Frontal cortex (tissue), 4 donors: ENCODE measurements around the gene NFKBIL1. TPM values are rescaled to one million over a fixed set of nuclear protein-coding genes. Genes with fewer than 3 reads are reported as not detected.
"Not testable (repeated sequence)": the region's sequence is repeated elsewhere in the genome, so short reads cannot be mapped to it uniquely, and the experiment has no call there.

Experiments used
- DNase-seq, 2 donors: peaks; one replicate each; pipeline ENCODE4 v3.0.0; 2012; ENCODE audit warnings: low spot score in 2 of 2
- FAIRE-seq: peaks from 2 replicates; lab custom pipeline; 2012; peaks lifted over from hg19 to GRCh38; lab: Jason Lieb, UNC
- total RNA-seq: library from RNA; depleted of rRNA; stranded (reverse); fragments of >200 nt; gene quantifications from one replicate; pipeline ENCODE4 v1.2.3, GENCODE V29; 2014
- donor health status: control.
- donor health status: control.
- donor health status: control.

NFKBIL1 gene
- total RNA-seq, 1 donor from 2014 or later, result 20.4 TPM

DNA sequence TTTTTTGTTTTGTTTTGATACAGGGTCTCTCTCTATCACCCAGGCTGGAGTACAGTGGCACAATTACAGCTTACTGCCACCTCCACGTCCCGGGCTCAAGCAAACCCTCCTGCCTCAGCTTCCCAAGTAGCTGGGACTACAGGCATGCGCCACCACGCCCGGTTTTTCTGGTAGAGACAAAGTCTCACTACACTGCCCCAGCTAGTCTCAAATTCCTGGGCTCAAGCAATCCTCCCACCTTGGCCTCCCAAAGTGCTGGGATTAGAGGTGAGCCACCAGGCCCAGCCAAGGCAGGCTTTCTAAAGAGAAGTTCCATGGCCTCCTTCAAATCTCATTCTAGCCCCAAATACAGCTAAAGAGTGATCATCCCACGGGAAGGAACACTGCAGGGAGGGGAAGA, 13.4 kb upstream of the NFKBIL1 start:
- no peak for DNase-seq
- FAIRE-seq, result no peak

GRCh38 chr6:31534521-31535040, 12.8 kb upstream of the NFKBIL1 start:
- DNase-seq, result no peak
- no peak for FAIRE-seq

DNA sequence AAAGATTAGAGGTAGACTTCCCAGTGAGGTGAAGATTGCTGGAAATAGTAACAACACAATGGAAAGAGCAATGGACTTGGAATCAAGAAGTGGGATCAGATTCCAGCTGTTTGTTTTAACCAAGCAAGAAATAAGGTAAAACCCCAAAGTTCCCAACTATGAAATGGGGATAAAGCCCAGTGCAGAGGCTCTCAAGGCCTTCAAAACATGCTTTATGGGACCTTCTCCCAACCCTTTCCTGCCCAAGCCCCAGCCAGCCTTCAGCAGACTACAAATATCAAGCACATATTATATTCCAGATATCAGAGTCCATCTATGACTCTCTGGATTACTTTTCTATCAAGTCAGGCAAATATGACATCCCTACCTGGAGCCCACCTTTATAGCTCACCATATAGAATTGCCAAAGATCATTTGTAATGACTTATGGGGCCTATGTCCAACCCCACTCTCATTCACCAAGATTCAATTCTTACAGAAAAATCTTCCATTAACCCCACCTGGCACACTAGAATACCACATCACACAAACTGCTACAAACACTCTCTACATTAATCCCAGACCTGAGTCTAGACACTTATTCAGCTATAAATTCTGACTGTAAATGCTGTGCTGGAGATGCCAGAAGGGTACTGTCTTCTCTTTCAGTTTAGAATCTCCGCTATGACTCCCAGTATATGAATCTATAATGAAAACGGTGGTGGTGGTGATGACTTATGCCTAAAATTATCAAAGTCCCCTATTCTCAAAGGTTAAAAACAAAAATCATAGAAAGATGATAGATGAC, 11.7 kb upstream of the NFKBIL1 start:
- FAIRE-seq (no peak), DNase-seq (no peak)

DNA sequence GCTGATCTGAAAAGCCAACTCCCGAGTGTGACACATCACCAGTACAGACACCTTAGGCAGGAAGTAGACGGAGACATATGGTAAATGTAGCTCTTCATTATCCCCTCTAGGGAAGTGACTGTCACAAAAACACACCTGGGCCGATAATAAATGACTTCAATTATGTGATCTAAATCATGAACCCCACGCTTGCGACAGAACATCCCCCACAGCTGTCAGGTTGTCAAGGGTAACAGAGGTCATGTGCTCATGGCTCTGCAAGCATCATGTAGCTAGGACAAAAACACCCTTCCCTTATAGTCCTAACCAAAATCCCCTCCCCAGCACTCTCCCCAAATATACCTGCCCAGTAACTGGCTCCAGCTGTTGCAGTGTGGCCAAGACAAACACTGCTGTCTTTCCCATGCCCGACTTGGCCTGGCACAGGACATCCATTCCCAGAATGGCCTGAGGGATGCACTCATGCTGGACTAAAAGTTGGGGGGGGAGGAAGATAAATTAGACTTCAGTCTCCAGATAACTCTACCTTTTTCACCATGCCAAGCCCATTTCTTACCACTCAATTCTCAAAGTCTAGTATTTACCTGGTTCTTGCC, 8.5 kb upstream of the NFKBIL1 start:
- DNase-seq, result no peak
- FAIRE-seq, result no peak

DNA sequence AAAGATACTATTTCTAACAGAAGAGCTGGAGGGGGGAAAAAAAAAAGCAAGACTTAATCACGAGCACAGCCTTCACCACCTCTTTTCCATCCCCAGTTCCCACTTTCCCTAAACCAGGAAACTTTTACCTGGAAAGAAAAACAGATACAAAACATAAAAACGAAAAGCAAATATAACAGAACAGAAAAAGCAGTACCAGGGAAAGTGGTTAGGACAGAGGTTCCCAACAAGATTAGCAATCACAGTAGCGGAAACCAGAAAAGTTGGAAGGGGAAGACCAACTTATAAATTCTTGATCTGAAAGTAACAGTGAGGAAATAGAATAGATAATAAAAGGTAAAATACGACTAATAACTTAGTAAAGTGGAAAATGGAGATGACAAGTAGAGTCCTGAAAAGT, 6.8 kb upstream of the NFKBIL1 start:
- no peak for FAIRE-seq
- no peak for DNase-seq

DNA sequence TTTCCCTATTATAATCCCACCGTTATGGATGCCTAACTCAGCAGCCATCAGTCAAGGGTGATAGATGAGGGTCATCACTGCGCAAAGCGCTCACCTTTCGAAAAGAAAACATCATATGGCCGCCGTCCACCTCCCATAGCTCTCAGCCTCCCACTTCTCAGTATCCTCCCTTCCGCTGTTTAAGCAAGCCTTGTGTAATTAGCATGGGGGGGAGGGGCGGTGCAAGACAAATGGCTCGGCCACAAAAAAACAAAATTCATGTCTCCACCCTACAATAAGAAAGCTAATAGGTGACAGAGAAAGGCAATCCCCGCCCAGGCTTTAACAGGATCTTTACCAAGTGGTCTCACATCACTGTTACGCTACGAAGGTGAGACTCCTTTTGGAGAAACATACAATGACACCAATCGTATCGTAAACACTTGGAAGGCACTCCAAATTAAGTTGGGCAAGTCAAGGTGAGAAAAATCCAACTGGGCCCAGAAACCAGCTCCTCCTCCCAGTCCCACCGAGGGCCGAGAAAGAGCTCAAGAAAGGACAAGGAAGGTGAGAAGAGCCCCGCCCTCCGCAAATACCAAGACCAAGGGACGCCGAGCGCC, 6.2 kb upstream of the NFKBIL1 start:
- DNase-seq (no peak), FAIRE-seq (no peak)

GRCh38 chr6:31541658-31542521, 5.5 kb upstream of the NFKBIL1 start, which contains the start of gene DDX39B:
TSS of gene DDX39B (minus strand) at chr6:31542003. CDS start at chr6:31540532, 1,471 bp downstream.
- DNase-seq (peak; percentile 76 to 78), FAIRE-seq (no peak)

- FAIRE-seq, result no peak
- DNase-seq, result no peak
Observed at GRCh38 chr6:31543639-31544038, 3.8 kb upstream of the NFKBIL1 start.

DNA sequence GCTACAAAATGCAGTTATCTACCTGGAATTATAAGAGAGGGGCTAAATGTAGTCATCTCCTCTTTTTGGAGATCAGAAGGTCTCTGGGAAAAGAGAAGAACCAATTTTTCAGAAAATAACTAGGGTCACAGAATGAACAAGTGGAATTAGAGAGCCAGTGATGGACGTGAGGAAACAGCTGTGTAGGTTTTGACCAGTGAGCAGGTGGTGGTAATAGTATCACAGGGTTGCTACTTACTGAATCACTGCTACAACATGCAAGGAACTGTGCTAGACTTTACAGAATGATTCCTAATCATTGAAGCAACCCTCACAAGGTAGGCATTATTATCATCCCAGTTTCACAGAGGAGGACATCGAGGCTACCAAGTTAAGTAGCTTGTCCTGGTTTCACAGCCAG, 2.7 kb upstream of the NFKBIL1 start:
- no peak for FAIRE-seq

GRCh38 chr6:31545291-31545690, 2.1 kb upstream of the NFKBIL1 start:
- no peak for DNase-seq
- FAIRE-seq, result no peak

More for the DNA sequence above, 2.7 kb upstream of the NFKBIL1 start:
- DNase-seq, result no peak

DNA sequence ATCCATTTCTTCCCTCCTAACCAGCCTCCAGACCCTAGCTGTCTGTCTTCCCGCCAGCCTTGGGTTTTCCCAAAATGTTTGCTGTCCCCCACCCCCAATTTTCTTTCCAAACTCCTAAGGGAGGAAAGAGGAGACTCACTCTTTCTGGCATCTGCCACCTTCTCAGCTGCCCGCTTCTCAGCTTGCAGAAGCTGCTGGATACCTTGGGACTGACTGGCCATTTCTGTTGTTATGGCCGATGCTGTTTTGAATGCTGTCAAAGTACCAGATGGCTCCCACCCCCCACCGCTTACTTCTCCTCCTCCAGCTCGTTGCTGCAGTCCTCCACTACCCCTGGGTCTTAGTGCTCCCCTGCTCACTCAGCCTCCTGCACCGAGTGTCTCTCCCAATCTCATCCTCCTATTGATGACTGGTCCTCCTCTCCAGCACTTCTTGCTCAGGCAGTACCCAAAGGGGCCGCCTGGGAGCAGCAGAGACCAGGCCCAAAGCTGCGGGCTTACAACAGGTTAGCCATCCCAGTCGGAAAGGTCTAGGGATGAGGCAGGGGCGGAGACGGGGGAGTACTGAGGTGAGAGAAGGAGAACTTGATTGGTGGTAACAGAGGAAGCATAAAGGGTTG, 960 bp upstream of the NFKBIL1 start, which contains the start of gene ATP6V1G2:
ATP6V1G2 (minus strand) TSS at position 270 of the 619 bp plus-strand sequence; CDS start at position 221, 49 bp downstream.
- FAIRE-seq (no peak), DNase-seq (peak; percentile 62 to 63)

GRCh38 chr6:31547727-31548543, 527 bp downstream of the NFKBIL1 start:
- FAIRE-seq (no peak), DNase-seq (no peak)

DNA sequence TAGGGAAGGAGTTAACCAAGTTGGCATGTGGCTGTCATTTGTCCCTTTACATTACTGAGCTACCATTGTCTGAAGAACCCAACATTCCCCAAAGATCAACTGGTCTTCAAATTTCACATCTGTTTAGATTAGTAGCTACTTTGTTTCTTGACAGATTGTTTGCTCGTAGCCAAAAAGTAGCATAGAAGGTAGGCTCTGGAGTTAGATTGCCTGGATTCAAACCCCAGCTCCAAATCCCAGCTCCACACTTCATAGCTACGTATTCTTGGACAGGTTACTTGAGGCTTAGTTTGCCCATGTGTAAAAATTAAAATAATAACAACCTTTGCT, 1.1 kb downstream of the NFKBIL1 start:
- DNase-seq, result no peak
- FAIRE-seq, result no peak

DNA sequence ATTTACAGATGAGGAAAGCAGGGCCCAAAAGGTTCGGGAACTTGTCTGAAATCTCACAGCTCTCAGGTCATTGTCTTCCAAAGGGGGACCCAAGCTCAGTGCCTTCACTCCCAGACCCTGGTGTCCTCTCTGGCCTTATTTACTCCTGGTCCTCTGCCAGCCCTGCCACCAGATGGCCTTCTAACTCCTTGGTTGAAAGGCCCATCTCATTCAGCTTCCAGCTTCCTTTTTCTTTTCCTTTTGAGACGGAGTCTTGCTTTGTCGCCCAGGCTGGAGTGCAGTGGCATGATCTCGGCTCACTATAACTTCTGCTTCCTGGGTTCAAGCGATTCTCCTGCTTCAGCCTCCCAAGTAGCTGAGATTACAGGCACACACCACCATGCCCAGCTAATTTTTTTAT, 4.0 kb downstream of the NFKBIL1 start:
- DNase-seq, FAIRE-seq: not testable (repeated sequence)

DNA sequence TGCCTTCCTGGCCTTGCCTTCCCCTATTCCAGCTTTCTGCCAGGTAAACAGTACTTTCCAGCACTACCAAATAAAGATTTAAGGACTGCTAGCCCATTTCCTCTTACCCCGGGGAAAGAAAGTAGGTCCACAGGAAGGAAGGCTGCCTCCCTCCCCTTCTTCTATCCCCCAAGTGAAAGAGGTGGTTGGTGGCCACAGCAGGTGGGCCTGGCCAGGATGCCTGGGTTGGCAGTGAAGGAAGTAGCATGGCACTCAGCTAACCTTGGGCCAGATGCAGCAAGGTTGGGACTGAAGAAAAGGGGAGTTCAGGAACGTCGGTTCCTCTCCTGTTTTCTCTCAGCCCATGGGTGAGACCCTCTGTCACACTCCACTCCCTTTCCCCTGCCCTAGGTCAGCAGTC, 8.9 kb downstream of the NFKBIL1 start:
- FAIRE-seq, result no peak
- DNase-seq, result no peak

DNA sequence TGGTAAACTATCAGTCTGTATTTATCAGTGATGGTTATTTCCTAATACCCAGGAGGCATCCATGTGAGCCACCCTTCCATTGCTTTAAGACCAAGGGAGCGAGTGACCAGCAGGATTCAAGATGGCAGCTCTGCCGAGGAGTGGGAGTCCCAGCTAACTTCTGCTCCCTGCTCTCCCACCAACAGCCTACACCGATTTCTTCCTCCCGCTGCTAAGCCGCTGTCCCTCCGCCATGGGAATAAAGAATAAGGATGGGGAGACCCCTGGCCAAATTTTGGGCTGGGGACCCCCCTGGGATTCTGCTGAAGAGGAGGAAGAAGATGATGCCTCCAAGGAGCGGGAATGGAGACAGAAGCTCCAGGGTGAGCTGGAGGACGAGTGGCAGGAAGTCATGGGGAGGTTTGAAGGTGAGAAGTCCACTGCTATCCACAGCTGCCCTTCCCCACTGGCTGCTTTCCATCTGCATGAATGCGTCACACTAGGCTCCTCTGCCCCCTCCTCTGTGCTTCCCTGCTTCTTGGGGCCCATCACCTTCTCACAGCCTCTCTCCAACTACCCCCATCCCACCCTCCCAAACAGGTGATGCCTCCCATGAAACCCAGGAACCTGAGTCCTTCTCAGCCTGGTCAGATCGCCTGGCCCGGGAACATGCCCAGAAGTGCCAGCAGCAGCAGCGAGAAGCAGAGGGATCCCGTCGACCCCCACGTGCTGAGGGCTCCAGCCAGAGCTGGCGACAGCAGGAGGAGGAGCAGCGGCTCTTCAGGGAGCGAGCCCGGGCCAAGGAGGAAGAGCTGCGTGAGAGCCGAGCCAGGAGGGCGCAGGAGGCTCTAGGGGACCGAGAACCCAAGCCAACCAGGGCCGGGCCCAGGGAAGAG, 10.3 kb downstream of the NFKBIL1 start:
- no peak for FAIRE-seq
- no peak for DNase-seq

DNA sequence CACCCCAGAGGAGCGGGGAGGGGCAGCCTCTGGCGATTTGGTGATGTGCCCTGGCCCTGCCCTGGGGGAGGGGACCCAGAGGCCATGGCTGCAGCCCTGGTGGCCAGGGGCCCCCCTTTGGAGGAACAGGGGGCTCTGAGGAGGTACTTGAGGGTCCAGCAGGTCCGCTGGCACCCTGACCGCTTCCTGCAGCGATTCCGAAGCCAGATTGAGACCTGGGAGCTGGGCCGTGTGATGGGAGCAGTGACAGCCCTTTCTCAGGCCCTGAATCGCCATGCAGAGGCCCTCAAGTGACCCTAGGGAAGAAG, 10.9 kb downstream of the NFKBIL1 start:
- no peak for FAIRE-seq

More for the DNA sequence above, 10.9 kb downstream of the NFKBIL1 start:
- DNase-seq, result no peak
